GM19193 (cell line): ENCODE results near the gene PDE4B.

Experiments used
- POLR2A ChIP-seq: IDR thresholded peaks from 4 replicates; pipeline ENCODE4 v1.6.1; 2011; ENCODE audit not compliant: insufficient read depth, insufficient read length; ENCODE audit errors: extremely low read depth

The PDE4B gene

GRCh38 chr1:65979136-65980044, 186.7 kb downstream of the PDE4B start:
- TF ChIP-seq POLR2A, result no peak

GRCh38 chr1:65980237-65980636, 187.5 kb downstream of the PDE4B start:
- no peak for TF ChIP-seq POLR2A

GRCh38 chr1:65983500-65983899, 190.8 kb downstream of the PDE4B start:
- TF ChIP-seq POLR2A, result no peak

GRCh38 chr1:65985393-65986066, 192.8 kb downstream of the PDE4B start:
- TF ChIP-seq POLR2A, result no peak

DNA sequence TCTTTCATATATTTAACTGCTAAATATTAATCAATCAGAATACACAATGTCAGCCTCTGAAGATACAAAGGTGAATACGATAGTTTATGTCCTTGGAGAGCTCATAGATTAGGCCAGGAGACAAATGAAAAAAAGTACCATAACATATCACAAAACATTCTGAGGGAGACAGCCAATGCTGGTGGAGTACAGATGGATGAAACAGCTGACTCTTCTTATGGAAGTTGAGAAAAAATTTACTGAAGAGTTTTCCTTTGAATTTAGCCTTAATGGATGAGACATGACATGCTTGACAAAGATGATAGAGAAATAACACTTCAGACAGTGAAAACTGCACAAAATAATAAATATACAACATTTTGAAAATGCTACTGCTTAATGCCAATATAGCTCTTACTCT, 193.5 kb downstream of the PDE4B start:
- TF ChIP-seq POLR2A, result no peak

- TF ChIP-seq POLR2A, result no peak
Measured at GRCh38 chr1:65990161-65990560, 197.5 kb downstream of the PDE4B start.

DNA sequence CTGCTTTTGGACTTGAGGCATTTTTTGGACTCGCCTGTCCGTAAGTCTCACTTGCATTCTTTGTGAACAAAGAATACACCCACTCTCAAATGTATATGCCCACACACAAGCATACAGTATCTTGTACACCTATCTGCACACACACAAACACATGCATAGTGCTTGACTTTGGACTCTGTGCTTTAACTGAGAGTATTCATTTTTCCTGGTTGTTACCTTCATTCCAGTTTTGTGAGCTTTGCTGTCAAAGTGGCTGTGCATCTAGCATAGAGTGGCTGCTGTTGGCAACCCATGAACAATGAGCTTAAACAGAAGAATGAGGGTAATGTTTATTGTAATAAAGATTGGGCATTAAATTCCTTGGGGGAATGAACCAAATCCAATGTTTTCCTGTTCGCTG, 199.0 kb downstream of the PDE4B start:
- no peak for TF ChIP-seq POLR2A

GRCh38 chr1:65992165-65992821, 199.6 kb downstream of the PDE4B start:
- no peak for TF ChIP-seq POLR2A

DNA sequence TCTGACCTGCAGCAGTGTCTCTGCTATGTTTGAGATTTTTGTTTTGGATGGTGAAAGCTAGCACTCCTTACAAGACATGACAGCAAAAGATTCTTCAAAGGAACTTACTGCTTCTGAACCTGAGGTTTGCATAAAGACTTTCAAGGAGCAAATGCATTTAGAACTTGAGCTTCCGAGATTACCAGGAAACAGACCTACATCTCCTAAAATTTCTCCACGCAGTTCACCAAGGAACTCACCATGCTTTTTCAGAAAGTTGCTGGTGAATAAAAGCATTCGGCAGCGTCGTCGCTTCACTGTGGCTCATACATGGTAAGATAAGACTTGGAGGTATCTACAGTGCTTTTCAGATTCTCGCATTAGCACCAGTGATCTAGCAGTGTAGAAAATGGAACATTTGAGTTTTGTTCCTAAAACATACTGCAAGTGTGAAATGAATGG, 200.2 kb downstream of the PDE4B start:
- TF ChIP-seq POLR2A, result no peak

GRCh38 chr1:65994223-65994622, 201.5 kb downstream of the PDE4B start:
- no peak for TF ChIP-seq POLR2A

GRCh38 chr1:65995336-65995735, 202.6 kb downstream of the PDE4B start:
- TF ChIP-seq POLR2A, result no peak

GRCh38 chr1:65995928-65996327, 203.2 kb downstream of the PDE4B start:
- TF ChIP-seq POLR2A, result no peak

GRCh38 chr1:65997693-65998092, 205.0 kb downstream of the PDE4B start:
- no peak for TF ChIP-seq POLR2A

DNA sequence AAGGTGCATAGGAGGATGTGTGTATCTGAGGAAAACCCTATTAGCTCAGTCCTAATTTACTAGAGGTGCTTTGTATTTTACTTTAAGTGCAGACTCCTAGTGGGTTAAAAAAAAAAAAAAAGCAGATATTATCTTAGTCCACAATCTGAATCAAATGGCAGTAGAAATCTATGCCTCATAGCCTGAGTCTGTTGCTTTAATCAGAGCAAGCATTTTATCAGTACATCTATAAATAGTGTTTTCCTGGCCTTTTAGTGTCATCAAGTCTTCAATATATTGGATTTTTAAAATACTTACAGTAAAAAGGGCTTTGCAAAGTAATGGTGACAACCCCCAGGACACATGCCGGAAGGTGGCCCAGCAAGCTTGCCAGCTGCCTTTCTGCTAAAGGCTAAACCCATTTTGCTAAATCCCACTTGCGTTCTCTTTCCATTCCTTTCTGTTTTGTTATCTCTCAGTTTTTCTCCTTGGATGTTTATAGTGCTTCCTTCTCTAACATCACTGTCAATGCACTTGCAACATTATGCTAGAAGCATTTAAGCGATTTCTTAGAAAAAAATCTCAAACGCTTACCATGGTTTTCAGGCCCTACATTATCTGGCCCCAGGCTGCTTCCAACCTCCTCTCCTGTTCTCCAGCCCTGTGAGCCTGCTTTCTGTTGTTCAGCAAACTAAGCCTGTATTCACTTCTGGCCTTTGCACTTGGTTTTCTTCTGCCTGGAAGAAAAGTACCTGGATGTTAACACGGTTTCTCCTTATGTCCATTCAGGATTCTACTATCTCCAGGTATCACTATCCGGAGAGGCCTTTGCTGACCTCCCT, 206.3 kb downstream of the PDE4B start:
- no peak for TF ChIP-seq POLR2A
